Retinal pigment epithelial cell (primary cell): ENCODE results near the gene NEMP2.

Source experiments
- DNase-seq: peaks from one replicate; pipeline ENCODE4 v3.0.0-alpha.2; 2010; ENCODE audit warnings: low read depth
- H3K4me3 ChIP-seq: 2 replicates; pipeline ENCODE4 v1.5.1; 2011; ENCODE audit warnings: mild to moderate bottlenecking, low read length, control low read depth, moderate library complexity
- CTCF ChIP-seq: conservative IDR thresholded peaks from 2 replicates; pipeline ENCODE4 v1.5.1; 2011; ENCODE audit warnings: low read depth, low read length, control low read depth, inconsistent platforms

Gene NEMP2

GRCh38 chr2:190493095-190493494 is 41.4 kb downstream of the NEMP2 start:
- no peak for TF ChIP-seq CTCF
- no peak for DNase-seq
- H3K4me3 ChIP-seq = no peak overlapping the region

- no peak for DNase-seq
These were observed 44.0 kb downstream of the NEMP2 start for GRCh38 chr2:190490502-190490901.

GRCh38 chr2:190489475-190489874 is 45.0 kb downstream of the NEMP2 start:
- TF ChIP-seq CTCF = no peak
- no peak overlapping the region for H3K4me3 ChIP-seq
- no peak for DNase-seq

More at GRCh38 chr2:190490502-190490901, 44.0 kb downstream of the NEMP2 start:
- no peak overlapping the region for H3K4me3 ChIP-seq
- no peak for TF ChIP-seq CTCF

- DNase-seq = no peak
- TF ChIP-seq CTCF = no peak
- no peak overlapping the region for H3K4me3 ChIP-seq
These were observed 45.8 kb downstream of the NEMP2 start for GRCh38 chr2:190488516-190489233.

GRCh38 chr2:190486037-190486623 is 48.4 kb downstream of the NEMP2 start:
- DNase-seq = no peak

GRCh38 chr2:190482451-190482850 is 52.1 kb downstream of the NEMP2 start:
- DNase-seq = no peak
- H3K4me3 ChIP-seq = no peak overlapping the region
- no peak for TF ChIP-seq CTCF

More at GRCh38 chr2:190486037-190486623, 48.4 kb downstream of the NEMP2 start:
- no peak for TF ChIP-seq CTCF
- no peak overlapping the region for H3K4me3 ChIP-seq

- TF ChIP-seq CTCF = no peak
- no peak overlapping the region for H3K4me3 ChIP-seq
These were observed 53.2 kb downstream of the NEMP2 start for GRCh38 chr2:190481339-190481738.

More at GRCh38 chr2:190481339-190481738, 53.2 kb downstream of the NEMP2 start:
- DNase-seq = no peak
